Neural crest cell (in vitro differentiated cells): ENCODE results near the gene PGM5. TPM values are rescaled to one million over a fixed set of nuclear protein-coding genes. Genes with fewer than 3 reads are reported as not detected.

Source experiments
- DNase-seq: peaks from one replicate; pipeline ENCODE4 v3.0.0; 2021; ENCODE audit warnings: low read depth, mixed read lengths, low spot score
- H3K27ac Mint-ChIP-seq: one replicate; pipeline ENCODE4 v1.8.0; 2021; ENCODE audit warnings: mild to moderate bottlenecking, mixed read lengths; ENCODE audit not compliant: unreplicated experiment
- H3K27me3 Mint-ChIP-seq: 2 replicates; pipeline ENCODE4 v1.8.0; 2021; ENCODE audit warnings: low read depth, mild to moderate bottlenecking, mixed read lengths
- H3K36me3 Mint-ChIP-seq: 2 replicates; pipeline ENCODE4 v1.8.0; 2021; ENCODE audit warnings: low read depth, mild to moderate bottlenecking, mixed read lengths
- H3K4me1 Mint-ChIP-seq: 2 replicates; pipeline ENCODE4 v1.8.0; 2021; ENCODE audit warnings: mixed read lengths
- H3K4me3 Mint-ChIP-seq: one replicate; pipeline ENCODE4 v1.8.0; 2021; ENCODE audit warnings: mild to moderate bottlenecking, mixed read lengths
- H3K9me3 Mint-ChIP-seq: 2 replicates; pipeline ENCODE4 v1.8.0; 2021; ENCODE audit warnings: mixed read lengths
- total RNA-seq: library from RNA; stranded (reverse); gene quantifications from 2 replicates; pipeline ENCODE4 v1.2.1, GENCODE V29; 2021
- TF ChIP-seq, protein P1 (sequence below): fragments of 200-600 bp; sonication (generic); conservative IDR thresholded peaks from 2 replicates; pipeline ENCODE4 v1.5.0; 2021; ENCODE audit warnings: antibody characterized with exemption, mild to moderate bottlenecking

Gene PGM5
- total RNA-seq, 1 donor from 2014 or later = 0.16 TPM

DNA sequence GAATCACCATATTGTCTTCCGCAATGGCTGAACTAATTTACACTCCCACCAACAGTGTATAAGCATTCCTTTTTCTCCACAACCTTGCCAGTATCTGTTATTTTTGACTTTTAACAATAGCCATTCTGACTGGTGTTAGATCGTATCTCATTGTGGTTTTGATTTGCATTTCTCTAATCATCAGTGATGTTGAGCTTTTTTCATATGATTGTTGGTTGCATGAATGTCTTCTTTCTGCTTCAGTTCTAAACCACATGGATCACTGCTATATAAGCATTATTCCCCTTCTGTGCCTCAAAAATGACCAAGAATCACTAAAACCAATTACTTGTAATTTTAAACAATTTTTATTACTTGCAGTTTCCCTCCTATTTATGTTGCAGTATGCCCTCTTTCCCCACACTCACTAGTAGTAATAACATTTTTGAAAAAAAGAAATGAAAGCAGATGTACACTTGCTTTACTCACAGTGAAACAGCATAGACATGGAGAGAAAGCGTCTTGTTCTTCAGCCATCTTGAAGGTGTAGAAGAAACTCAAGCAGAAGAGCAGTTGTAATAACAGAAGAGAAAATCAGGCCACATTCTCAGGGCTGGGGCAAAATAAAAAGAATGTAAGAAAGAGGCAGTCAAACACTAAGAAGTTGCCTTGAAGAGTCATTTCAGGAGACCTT, 188.8 kb downstream of the PGM5 start:
- H3K4me3 Mint-ChIP-seq = no peak overlapping the region
- peaks cover 53% of the 10 kb centered on the region for H3K27me3 Mint-ChIP-seq
- H3K27ac Mint-ChIP-seq = no peak overlapping the region
- TF ChIP-seq, protein P1, sequence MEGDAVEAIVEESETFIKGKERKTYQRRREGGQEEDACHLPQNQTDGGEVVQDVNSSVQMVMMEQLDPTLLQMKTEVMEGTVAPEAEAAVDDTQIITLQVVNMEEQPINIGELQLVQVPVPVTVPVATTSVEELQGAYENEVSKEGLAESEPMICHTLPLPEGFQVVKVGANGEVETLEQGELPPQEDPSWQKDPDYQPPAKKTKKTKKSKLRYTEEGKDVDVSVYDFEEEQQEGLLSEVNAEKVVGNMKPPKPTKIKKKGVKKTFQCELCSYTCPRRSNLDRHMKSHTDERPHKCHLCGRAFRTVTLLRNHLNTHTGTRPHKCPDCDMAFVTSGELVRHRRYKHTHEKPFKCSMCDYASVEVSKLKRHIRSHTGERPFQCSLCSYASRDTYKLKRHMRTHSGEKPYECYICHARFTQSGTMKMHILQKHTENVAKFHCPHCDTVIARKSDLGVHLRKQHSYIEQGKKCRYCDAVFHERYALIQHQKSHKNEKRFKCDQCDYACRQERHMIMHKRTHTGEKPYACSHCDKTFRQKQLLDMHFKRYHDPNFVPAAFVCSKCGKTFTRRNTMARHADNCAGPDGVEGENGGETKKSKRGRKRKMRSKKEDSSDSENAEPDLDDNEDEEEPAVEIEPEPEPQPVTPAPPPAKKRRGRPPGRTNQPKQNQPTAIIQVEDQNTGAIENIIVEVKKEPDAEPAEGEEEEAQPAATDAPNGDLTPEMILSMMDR = no peak
- DNase-seq = no peak
- no peaks in the 10 kb centered on the region for H3K4me1 Mint-ChIP-seq
- H3K36me3 Mint-ChIP-seq = no peaks in the 10 kb centered on the region
- no peaks in the 10 kb centered on the region for H3K9me3 Mint-ChIP-seq

DNA sequence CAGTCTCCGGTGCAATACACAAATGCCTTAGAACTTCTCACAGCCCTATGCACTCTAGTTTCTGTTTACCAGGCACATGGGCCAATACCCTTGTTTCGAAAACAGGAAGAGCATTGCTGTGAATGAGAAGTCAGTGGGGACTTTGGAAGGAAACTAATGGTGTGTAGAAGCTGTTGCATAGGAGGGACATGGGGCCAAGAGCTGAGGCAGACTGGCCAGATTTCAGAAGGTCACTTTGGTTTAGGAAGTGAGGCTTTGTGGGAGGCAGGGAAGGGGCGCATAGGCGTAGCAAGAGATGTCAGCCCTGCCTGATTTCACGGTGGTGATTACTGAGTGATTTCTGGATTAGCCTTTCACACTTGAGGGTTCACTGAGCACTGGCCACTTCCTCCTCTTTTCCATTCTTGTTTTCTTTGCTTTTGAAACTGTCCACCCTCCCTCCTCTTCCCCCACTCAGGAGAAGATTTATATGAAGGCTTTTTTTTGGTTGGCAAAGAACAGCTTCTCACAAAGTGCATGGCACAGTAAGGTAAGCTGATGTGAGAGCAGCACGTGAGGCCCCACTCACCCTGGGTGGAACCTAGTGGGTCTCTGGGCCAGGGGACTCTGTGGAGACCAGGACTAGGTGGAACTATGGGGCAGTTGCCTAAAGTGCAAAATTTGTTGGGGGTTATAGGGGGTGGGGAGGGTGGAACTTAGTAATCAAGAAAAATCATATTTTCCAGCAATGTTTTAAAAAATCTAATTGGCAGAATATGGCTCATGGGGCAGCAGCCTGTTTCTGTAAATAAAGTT, 190.4 kb downstream of the PGM5 start:
- no peak overlapping the region for H3K27ac Mint-ChIP-seq
- H3K4me3 Mint-ChIP-seq = no peak overlapping the region
- TF ChIP-seq, protein P1 = no peak
- DNase-seq = no peak
- H3K36me3 Mint-ChIP-seq = no peaks in the 10 kb centered on the region
- peaks cover 43% of the 10 kb centered on the region for H3K27me3 Mint-ChIP-seq
- H3K4me1 Mint-ChIP-seq = no peaks in the 10 kb centered on the region
- H3K9me3 Mint-ChIP-seq = no peaks in the 10 kb centered on the region

DNA sequence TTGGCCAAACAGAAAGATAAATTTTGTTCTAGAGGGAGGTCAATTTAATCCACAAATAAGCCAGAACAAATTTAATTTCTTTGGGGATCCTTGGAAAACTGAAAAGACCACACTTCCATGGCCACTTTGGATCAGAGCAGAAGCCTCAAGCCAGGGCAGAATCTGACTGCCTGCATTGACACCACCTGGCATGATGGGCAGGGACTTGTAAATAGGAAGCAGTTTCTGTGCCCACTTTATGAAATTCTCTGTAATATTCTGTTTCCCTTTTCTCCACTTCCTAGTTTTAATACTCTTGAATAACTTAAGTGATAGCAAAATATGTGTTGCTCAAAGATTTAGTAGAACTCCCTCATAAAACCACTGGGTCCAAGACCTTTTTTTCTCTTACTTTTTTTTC, 191.0 kb downstream of the PGM5 start:
- peaks cover 37% of the 10 kb centered on the region for H3K27me3 Mint-ChIP-seq
- peaks cover 3% of the 10 kb centered on the region for H3K4me1 Mint-ChIP-seq
- no peaks in the 10 kb centered on the region for H3K9me3 Mint-ChIP-seq
- no peak overlapping the region for H3K4me3 Mint-ChIP-seq
- no peak overlapping the region for H3K27ac Mint-ChIP-seq
- TF ChIP-seq, protein P1 = no peak
- DNase-seq = no peak
- H3K36me3 Mint-ChIP-seq = no peaks in the 10 kb centered on the region

DNA sequence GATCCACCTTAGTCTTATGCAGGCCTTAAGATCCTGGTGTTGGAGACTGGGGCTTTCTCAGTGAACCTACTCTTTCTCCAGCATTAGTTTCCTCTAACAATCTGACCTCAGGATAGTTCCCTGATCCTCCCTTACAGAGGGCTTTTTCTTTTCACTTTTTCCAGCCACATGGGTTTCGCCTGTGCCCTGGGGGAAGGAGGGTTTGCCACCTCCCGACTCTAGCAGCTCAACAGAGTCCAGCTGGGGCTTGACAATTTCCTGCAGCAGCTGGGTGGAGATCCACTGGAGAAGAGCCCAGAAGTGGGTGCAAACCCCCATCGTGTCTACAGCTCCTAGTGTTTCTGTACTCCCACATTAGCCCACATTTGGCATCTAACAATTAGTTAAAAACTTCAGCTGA, 191.8 kb downstream of the PGM5 start:
- H3K27me3 Mint-ChIP-seq = peaks cover 31% of the 10 kb centered on the region
- no peaks in the 10 kb centered on the region for H3K36me3 Mint-ChIP-seq
- no peaks in the 10 kb centered on the region for H3K9me3 Mint-ChIP-seq
- TF ChIP-seq, protein P1 = no peak
- peaks cover 8% of the 10 kb centered on the region for H3K4me1 Mint-ChIP-seq
- no peak for DNase-seq
- no peak overlapping the region for H3K27ac Mint-ChIP-seq
- H3K4me3 Mint-ChIP-seq = no peak overlapping the region

DNA sequence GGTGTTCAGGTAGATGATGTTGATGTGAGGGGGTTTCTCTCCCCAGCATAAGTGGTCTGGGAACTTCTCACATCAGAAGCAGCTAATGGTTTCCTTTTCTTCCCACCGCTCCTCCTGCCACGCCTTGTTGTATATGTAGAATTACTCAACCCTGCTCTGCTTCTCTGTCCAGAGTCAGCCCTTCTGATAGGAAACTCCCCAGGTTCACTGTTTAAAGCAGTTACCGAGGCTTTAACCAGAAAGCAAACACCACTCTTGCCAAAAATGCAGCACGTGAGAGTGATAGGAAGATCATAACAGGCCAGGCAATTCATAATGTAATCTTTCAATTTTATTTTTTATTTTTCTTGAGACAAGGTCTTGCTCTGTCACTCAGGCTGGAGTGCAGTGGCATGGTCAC, 194.8 kb downstream of the PGM5 start:
- TF ChIP-seq, protein P1 = no peak
- Mint-ChIP-seq H3K4me1 (peaks cover 12% of the 10 kb centered on the region), H3K4me3 (no peak overlapping the region), H3K27ac (no peak overlapping the region), H3K36me3 (no peaks in the 10 kb centered on the region), H3K27me3 (peaks cover 15% of the 10 kb centered on the region), H3K9me3 (no peaks in the 10 kb centered on the region)
- DNase-seq = no peak
